SK-N-SH treated with all-trans-retinoic acid at 6 μM for 48 hours (cell line): ENCODE data around the gene KIF4A.

ENCODE experiments used
- ATAC-seq: fragments of 200-7000 bp; cut with Tn5 transposase; 3 replicates; pipeline ENCODE4 v1.9.1; 2020; ENCODE audit warnings: mild to moderate bottlenecking, moderate library complexity
- ARNTL ChIP-seq: fragments of 450-650 bp; formaldehyde crosslinking; IDR thresholded peaks from 2 replicates; pipeline ENCODE4 v1.5.0; 2020; ENCODE audit warnings: low read depth, mild to moderate bottlenecking, moderate library complexity, borderline replicate concordance
- CSDC2 ChIP-seq: fragments of 250-450 bp; sonication (Bioruptor Pico); IDR thresholded peaks from 2 replicates; pipeline ENCODE4 v1.5.0; 2020; ENCODE audit warnings: mild to moderate bottlenecking, moderate library complexity
- CSRNP3 ChIP-seq: fragments of 250-450 bp; sonication (Bioruptor Pico); IDR thresholded peaks from 2 replicates; pipeline ENCODE4 v1.5.1; 2021; ENCODE audit warnings: mild to moderate bottlenecking, moderate library complexity
- ESRRG ChIP-seq: fragments of 250-450 bp; sonication (Bioruptor Pico); IDR thresholded peaks from 2 replicates; pipeline ENCODE4 v1.6.1; 2021; ENCODE audit warnings: mild to moderate bottlenecking
- GLIS3 ChIP-seq: fragments of 250-450 bp; sonication (Bioruptor Pico); IDR thresholded peaks from 2 replicates; pipeline ENCODE4 v1.5.0; 2020; ENCODE audit warnings: mild to moderate bottlenecking, moderate library complexity
- ISL1 ChIP-seq: fragments of 250-450 bp; sonication (Bioruptor Pico); IDR thresholded peaks from 2 replicates; pipeline ENCODE4 v2.1.2; 2022; ENCODE audit warnings: mild to moderate bottlenecking, moderate library complexity
- OSR1 ChIP-seq: fragments of 250-450 bp; sonication (Bioruptor Pico); IDR thresholded peaks from 2 replicates; pipeline ENCODE4 v1.8.0; 2022; ENCODE audit warnings: moderate library complexity, mild to moderate bottlenecking, inconsistent platforms
- PPARA ChIP-seq: fragments of 250-450 bp; sonication (Bioruptor Pico); IDR thresholded peaks from 2 replicates; pipeline ENCODE4 v1.5.0; 2020; ENCODE audit warnings: mild to moderate bottlenecking, borderline replicate concordance
- RARB ChIP-seq: fragments of 250-450 bp; sonication (Bioruptor Pico); IDR thresholded peaks from 2 replicates; pipeline ENCODE4 v1.8.0; 2021; ENCODE audit warnings: mild to moderate bottlenecking, moderate library complexity
- SNAI2 ChIP-seq: fragments of 250-450 bp; sonication (Bioruptor Pico); IDR thresholded peaks from 2 replicates; pipeline ENCODE4 v1.5.0; 2020; ENCODE audit warnings: mild to moderate bottlenecking, moderate library complexity
- TOX ChIP-seq: fragments of 250-450 bp; sonication (Bioruptor Pico); IDR thresholded peaks from 2 replicates; pipeline ENCODE4 v1.8.0; 2021; ENCODE audit warnings: mild to moderate bottlenecking, moderate library complexity, borderline replicate concordance
- ZC3H10 ChIP-seq: fragments of 250-450 bp; sonication (Bioruptor Pico); IDR thresholded peaks from 2 replicates; pipeline ENCODE4 v1.5.1; 2021; ENCODE audit warnings: mild to moderate bottlenecking, moderate library complexity
- ZFP3 ChIP-seq: fragments of 250-450 bp; sonication (Bioruptor Pico); IDR thresholded peaks from 2 replicates; pipeline ENCODE4 v1.5.0; 2020; ENCODE audit warnings: mild to moderate bottlenecking, moderate library complexity
- ZFP30 ChIP-seq: fragments of 450-650 bp; formaldehyde crosslinking; IDR thresholded peaks from 2 replicates; pipeline ENCODE4 v1.5.0; 2022; ENCODE audit warnings: mild to moderate bottlenecking, moderate library complexity
- ZNF565 ChIP-seq: fragments of 450-650 bp; formaldehyde crosslinking; conservative IDR thresholded peaks from 2 replicates; pipeline ENCODE4 v1.5.0; 2020; ENCODE audit warnings: low read depth, mild to moderate bottlenecking, moderate library complexity
- ZNF70 ChIP-seq: fragments of 450-650 bp; formaldehyde crosslinking; IDR thresholded peaks from 2 replicates; pipeline ENCODE4 v1.5.0; 2020; ENCODE audit warnings: mild to moderate bottlenecking, moderate library complexity
- ZNF8 ChIP-seq: fragments of 450-650 bp; formaldehyde crosslinking; IDR thresholded peaks from 2 replicates; pipeline ENCODE4 v1.5.0; 2020; ENCODE audit warnings: mild to moderate bottlenecking, moderate library complexity
- TF ChIP-seq, protein P1 (sequence below): fragments of 250-450 bp; sonication (Bioruptor Pico); IDR thresholded peaks from 2 replicates; pipeline ENCODE4 v1.5.1; 2020; ENCODE audit warnings: low read depth, mild to moderate bottlenecking, moderate library complexity
- TF ChIP-seq, protein P2 (sequence below): fragments of 250-450 bp; sonication (Bioruptor Pico); IDR thresholded peaks from 2 replicates; pipeline ENCODE4 v1.8.0; 2021; ENCODE audit warnings: low read depth, mild to moderate bottlenecking, moderate library complexity, borderline replicate concordance
- TF ChIP-seq, protein P3 (sequence below): fragments of 250-450 bp; sonication (Bioruptor Pico); IDR thresholded peaks from 2 replicates; pipeline ENCODE4 v1.8.0; 2020; ENCODE audit warnings: mild to moderate bottlenecking, moderate library complexity, borderline replicate concordance
- TF ChIP-seq, protein P4 (sequence below): fragments of 250-450 bp; sonication (Bioruptor Pico); IDR thresholded peaks from 2 replicates; pipeline ENCODE4 v1.5.0; 2020; ENCODE audit warnings: mild to moderate bottlenecking, moderate library complexity

Gene KIF4A

GRCh38 chrX:70411475-70411874 lies 121.6 kb downstream of the KIF4A start:
- TF ChIP-seq RARB (CRISPR knock-in tag) = no peak
- no peak for TF ChIP-seq ZFP30
- no peak for TF ChIP-seq ARNTL
- TF ChIP-seq ZFP3 (CRISPR knock-in tag) = no peak
- TF ChIP-seq TOX (CRISPR knock-in tag) = no peak
- no peak for TF ChIP-seq GLIS3
- TF ChIP-seq CSRNP3 (CRISPR knock-in tag) = no peak
- no peak for TF ChIP-seq ZC3H10 (CRISPR knock-in tag)
- no peak for TF ChIP-seq ISL1 (CRISPR knock-in tag)
- TF ChIP-seq, protein P1, sequence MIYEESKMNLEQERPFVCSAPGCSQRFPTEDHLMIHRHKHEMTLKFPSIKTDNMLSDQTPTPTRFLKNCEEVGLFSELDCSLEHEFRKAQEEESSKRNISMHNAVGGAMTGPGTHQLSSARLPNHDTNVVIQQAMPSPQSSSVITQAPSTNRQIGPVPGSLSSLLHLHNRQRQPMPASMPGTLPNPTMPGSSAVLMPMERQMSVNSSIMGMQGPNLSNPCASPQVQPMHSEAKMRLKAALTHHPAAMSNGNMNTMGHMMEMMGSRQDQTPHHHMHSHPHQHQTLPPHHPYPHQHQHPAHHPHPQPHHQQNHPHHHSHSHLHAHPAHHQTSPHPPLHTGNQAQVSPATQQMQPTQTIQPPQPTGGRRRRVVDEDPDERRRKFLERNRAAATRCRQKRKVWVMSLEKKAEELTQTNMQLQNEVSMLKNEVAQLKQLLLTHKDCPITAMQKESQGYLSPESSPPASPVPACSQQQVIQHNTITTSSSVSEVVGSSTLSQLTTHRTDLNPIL (CRISPR knock-in tag) = no peak
- TF ChIP-seq OSR1 (CRISPR knock-in tag) = no peak
- TF ChIP-seq ESRRG (CRISPR knock-in tag) = no peak
- TF ChIP-seq, protein P2, sequence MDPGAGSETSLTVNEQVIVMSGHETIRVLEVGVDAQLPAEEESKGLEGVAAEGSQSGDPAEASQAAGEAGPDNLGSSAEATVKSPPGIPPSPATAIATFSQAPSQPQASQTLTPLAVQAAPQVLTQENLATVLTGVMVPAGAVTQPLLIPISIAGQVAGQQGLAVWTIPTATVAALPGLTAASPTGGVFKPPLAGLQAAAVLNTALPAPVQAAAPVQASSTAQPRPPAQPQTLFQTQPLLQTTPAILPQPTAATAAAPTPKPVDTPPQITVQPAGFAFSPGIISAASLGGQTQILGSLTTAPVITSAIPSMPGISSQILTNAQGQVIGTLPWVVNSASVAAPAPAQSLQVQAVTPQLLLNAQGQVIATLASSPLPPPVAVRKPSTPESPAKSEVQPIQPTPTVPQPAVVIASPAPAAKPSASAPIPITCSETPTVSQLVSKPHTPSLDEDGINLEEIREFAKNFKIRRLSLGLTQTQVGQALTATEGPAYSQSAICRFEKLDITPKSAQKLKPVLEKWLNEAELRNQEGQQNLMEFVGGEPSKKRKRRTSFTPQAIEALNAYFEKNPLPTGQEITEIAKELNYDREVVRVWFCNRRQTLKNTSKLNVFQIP (CRISPR knock-in tag) = no peak
- TF ChIP-seq, protein P3, sequence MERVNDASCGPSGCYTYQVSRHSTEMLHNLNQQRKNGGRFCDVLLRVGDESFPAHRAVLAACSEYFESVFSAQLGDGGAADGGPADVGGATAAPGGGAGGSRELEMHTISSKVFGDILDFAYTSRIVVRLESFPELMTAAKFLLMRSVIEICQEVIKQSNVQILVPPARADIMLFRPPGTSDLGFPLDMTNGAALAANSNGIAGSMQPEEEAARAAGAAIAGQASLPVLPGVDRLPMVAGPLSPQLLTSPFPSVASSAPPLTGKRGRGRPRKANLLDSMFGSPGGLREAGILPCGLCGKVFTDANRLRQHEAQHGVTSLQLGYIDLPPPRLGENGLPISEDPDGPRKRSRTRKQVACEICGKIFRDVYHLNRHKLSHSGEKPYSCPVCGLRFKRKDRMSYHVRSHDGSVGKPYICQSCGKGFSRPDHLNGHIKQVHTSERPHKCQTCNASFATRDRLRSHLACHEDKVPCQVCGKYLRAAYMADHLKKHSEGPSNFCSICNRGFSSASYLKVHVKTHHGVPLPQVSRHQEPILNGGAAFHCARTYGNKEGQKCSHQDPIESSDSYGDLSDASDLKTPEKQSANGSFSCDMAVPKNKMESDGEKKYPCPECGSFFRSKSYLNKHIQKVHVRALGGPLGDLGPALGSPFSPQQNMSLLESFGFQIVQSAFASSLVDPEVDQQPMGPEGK (CRISPR knock-in tag) = no peak
- TF ChIP-seq SNAI2 (CRISPR knock-in tag) = no peak
- ATAC-seq = no peak

GRCh38 chrX:70421618-70422017 lies 131.7 kb downstream of the KIF4A start:
- ATAC-seq = no peak

DNA sequence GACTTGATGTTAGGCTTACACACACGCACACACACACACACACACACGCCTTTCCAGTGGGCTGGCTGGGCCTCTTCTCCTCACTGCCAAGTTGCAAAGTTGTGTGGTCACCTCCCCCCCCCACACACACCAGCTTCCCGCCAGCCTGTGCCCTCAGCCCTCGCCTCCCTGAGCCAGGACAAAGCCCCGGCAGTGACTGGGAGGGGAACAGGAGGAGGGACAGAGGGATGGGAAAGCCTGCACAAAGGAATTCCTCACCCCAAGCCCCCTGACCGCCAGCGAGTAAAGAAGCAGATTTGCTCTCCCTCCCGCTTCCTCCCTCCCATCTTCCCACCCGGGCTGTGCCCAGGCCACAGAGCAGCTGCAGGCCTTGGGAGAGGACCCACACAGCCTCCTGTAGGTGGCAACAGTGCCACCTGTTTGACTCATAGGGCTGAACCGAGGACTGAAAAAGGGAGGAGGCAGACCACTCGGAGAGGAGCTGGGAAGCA lies 133.0 kb downstream of the KIF4A start, which contains the start of gene GDPD2:
TSS of gene GDPD2 (plus strand) at position 464 of the 491 bp plus-strand sequence. CDS start 1,671 bp downstream, outside the sequence.
- ATAC-seq = peak; percentile 78

More at GRCh38 chrX:70421618-70422017, 131.7 kb downstream of the KIF4A start:
- TF ChIP-seq TOX (CRISPR knock-in tag) (no peak), ZFP3 (CRISPR knock-in tag) (no peak), CSDC2 (CRISPR knock-in tag) (no peak), ISL1 (CRISPR knock-in tag) (no peak), ZNF70 (CRISPR knock-in tag) (no peak), ESRRG (CRISPR knock-in tag) (no peak), OSR1 (CRISPR knock-in tag) (no peak), ZC3H10 (CRISPR knock-in tag) (no peak), ZNF565 (CRISPR knock-in tag) (no peak), PPARA (CRISPR knock-in tag) (no peak), RARB (CRISPR knock-in tag) (no peak)
- TF ChIP-seq, protein P2 (CRISPR knock-in tag) = no peak

More for the DNA sequence above, 133.0 kb downstream of the KIF4A start, which contains the start of gene GDPD2:
- TF ChIP-seq ISL1 (CRISPR knock-in tag) = no peak
- no peak for TF ChIP-seq ZNF70 (CRISPR knock-in tag)
- no peak for TF ChIP-seq ZC3H10 (CRISPR knock-in tag)
- TF ChIP-seq RARB (CRISPR knock-in tag) = no peak
- TF ChIP-seq PPARA (CRISPR knock-in tag) = no peak
- TF ChIP-seq, protein P3 (CRISPR knock-in tag) = no peak
- TF ChIP-seq ZNF565 (CRISPR knock-in tag) = no peak
- TF ChIP-seq, protein P4, sequence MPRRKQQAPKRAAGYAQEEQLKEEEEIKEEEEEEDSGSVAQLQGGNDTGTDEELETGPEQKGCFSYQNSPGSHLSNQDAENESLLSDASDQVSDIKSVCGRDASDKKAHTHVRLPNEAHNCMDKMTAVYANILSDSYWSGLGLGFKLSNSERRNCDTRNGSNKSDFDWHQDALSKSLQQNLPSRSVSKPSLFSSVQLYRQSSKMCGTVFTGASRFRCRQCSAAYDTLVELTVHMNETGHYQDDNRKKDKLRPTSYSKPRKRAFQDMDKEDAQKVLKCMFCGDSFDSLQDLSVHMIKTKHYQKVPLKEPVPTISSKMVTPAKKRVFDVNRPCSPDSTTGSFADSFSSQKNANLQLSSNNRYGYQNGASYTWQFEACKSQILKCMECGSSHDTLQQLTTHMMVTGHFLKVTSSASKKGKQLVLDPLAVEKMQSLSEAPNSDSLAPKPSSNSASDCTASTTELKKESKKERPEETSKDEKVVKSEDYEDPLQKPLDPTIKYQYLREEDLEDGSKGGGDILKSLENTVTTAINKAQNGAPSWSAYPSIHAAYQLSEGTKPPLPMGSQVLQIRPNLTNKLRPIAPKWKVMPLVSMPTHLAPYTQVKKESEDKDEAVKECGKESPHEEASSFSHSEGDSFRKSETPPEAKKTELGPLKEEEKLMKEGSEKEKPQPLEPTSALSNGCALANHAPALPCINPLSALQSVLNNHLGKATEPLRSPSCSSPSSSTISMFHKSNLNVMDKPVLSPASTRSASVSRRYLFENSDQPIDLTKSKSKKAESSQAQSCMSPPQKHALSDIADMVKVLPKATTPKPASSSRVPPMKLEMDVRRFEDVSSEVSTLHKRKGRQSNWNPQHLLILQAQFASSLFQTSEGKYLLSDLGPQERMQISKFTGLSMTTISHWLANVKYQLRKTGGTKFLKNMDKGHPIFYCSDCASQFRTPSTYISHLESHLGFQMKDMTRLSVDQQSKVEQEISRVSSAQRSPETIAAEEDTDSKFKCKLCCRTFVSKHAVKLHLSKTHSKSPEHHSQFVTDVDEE (CRISPR knock-in tag) = no peak
- no peak for TF ChIP-seq ZNF8 (CRISPR knock-in tag)
- no peak for TF ChIP-seq OSR1 (CRISPR knock-in tag)
- no peak for TF ChIP-seq ARNTL
